Esophagus muscularis mucosa (tissue), 4 donors: ENCODE measurements around the gene PDGFC.

Experiments
- EP300 ChIP-seq: sonication (generic); formaldehyde crosslinking; IDR thresholded peaks from one replicate; pipeline ENCODE4 v1.6.1; 2017; ENCODE audit warnings: antibody characterized with exemption
- POLR2A ChIP-seq: fragments of 450-650 bp; IDR thresholded peaks from one replicate; pipeline ENCODE4 v1.6.1; 2017; ENCODE audit warnings: antibody characterized with exemption, moderate library complexity, mild to moderate bottlenecking, low read depth
- TF ChIP-seq, protein P1 (sequence below), 3 experiments: fragments of 200-600 bp in 2 of 3; fragments of 450-650 bp in 1 of 3; sonication (generic) in 2 of 3; IDR thresholded peaks; one replicate each; pipeline ENCODE4 v1.5.1; 2017 to 2019; ENCODE audit warnings: antibody characterized with exemption in 3 of 3, mild to moderate bottlenecking in 2 of 3, moderate library complexity in 1 of 3

DNA sequence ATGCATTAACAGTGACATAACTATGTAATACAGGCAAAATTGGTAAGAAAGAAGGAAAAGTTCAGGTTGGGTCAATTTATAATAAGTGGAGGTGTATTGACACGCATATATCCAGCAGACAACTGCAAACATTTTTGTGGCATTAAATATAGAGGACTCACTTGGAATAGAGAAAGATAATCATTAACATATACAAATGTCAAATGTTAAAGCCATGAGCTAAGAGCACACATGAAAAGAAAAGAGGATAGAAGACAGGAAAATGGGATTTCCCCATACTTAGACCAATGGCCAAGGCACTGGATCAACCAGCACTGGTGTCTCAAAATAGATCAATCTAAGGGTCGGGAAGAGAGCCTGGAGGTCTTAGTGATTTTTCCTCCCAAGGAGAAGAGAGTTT lies 187.6 kb downstream of the PDGFC start:
- TF ChIP-seq, protein P1, sequence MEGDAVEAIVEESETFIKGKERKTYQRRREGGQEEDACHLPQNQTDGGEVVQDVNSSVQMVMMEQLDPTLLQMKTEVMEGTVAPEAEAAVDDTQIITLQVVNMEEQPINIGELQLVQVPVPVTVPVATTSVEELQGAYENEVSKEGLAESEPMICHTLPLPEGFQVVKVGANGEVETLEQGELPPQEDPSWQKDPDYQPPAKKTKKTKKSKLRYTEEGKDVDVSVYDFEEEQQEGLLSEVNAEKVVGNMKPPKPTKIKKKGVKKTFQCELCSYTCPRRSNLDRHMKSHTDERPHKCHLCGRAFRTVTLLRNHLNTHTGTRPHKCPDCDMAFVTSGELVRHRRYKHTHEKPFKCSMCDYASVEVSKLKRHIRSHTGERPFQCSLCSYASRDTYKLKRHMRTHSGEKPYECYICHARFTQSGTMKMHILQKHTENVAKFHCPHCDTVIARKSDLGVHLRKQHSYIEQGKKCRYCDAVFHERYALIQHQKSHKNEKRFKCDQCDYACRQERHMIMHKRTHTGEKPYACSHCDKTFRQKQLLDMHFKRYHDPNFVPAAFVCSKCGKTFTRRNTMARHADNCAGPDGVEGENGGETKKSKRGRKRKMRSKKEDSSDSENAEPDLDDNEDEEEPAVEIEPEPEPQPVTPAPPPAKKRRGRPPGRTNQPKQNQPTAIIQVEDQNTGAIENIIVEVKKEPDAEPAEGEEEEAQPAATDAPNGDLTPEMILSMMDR (IDR thresholded peaks at IDR 0.05), result no peak
- no peak for TF ChIP-seq EP300
- TF ChIP-seq POLR2A, result no peak
